GM12878 (cell line): ENCODE data around the gene PIWIL4. TPM values are rescaled to one million over a fixed set of nuclear protein-coding genes. Genes with fewer than 3 reads are reported as not detected.

Experiments
- ATAC-seq: fragments of 200-7000 bp; cut with Tn5 transposase; 3 replicates; pipeline ENCODE4 v1.9.1; 2020; ENCODE audit warnings: mild to moderate bottlenecking, moderate library complexity
- BruUV-seq: library from RNA; stranded (reverse); fragments of 400-500 nt; replicated peaks from 2 replicates; lab custom pipeline; 2021; lab: Mats Ljungman, UMichigan
- CTCF ChIA-PET: fragments of 300-600 bp; sonication (Branson Sonifier 250); formaldehyde crosslinking; extraction: SDS; loops from one replicate; lab custom pipeline; 2021; ENCODE audit warnings: inconsistent platforms; lab: Yijun Ruan, JAX
- POLR2A ChIA-PET: fragments of 350-600 bp; formaldehyde crosslinking; extraction: SDS; loops from one replicate; lab custom pipeline; 2021; ENCODE audit warnings: inconsistent platforms; lab: Charles Lee
- RAD21 ChIA-PET: fragments of 300-600 bp; sonication (Branson Sonifier 250); formaldehyde crosslinking; loops from one replicate; lab custom pipeline; 2023; ENCODE audit warnings: antibody characterized with exemption; ENCODE audit not compliant: unreplicated experiment; lab: Charles Lee
- SMC1A ChIA-PET: fragments of 300-600 bp; sonication (Branson Sonifier 250); formaldehyde crosslinking; loops from one replicate; lab custom pipeline; 2023; ENCODE audit not compliant: unreplicated experiment, uncharacterized antibody; lab: Charles Lee
- DNase-seq: peaks from one replicate; pipeline ENCODE4 v3.0.0-alpha.2; 2011; ENCODE audit warnings: low read depth, low spot score
- FAIRE-seq: peaks from 3 replicates; lab custom pipeline; 2011; peaks lifted over from hg19 to GRCh38; lab: Jason Lieb, UNC
- H2AFZ ChIP-seq: 2 replicates; pipeline ENCODE4 v1.6.0; 2011; ENCODE audit warnings: low read depth, low read length, control low read depth; ENCODE audit not compliant: control insufficient read depth
- H3K27ac ChIP-seq: 2 replicates; pipeline ENCODE4 v1.5.1; 2011; ENCODE audit warnings: control low read depth; ENCODE audit not compliant: control insufficient read depth, insufficient read depth
- H3K27me3 ChIP-seq, 2 experiments: replicated peaks in 1 of 2; 2 replicates each; pipeline versions ENCODE4 v1.6.0 to v1.6.1; 2011; ENCODE audit warnings: low read length in 1 of 2; ENCODE audit not compliant: control insufficient read depth in 2 of 2, insufficient read depth in 2 of 2
- H3K36me3 ChIP-seq, 2 experiments: 2 replicates each; pipeline ENCODE4 v1.5.1; 2011; ENCODE audit warnings: low read length in 1 of 2; ENCODE audit not compliant: control insufficient read depth in 2 of 2, insufficient read depth in 2 of 2
- H3K4me1 ChIP-seq: 2 replicates; pipeline ENCODE4 v1.6.1; 2011; ENCODE audit warnings: mild to moderate bottlenecking, low read length, moderate library complexity, mixed read lengths; ENCODE audit not compliant: control insufficient read depth, insufficient read depth
- H3K4me2 ChIP-seq: 2 replicates; pipeline ENCODE4 v1.6.0; 2011; ENCODE audit warnings: control low read depth; ENCODE audit not compliant: control insufficient read depth, insufficient read depth
- H3K4me3 ChIP-seq: fragments of 200-600 bp; sonication (generic); 2 replicates; pipeline ENCODE4 v1.5.1; 2016
- H3K79me2 ChIP-seq: 2 replicates; pipeline ENCODE4 v1.6.0; 2011; ENCODE audit warnings: low read length; ENCODE audit not compliant: control insufficient read depth, insufficient read depth
- H3K9ac ChIP-seq: 2 replicates; pipeline ENCODE4 v1.8.0; 2011; ENCODE audit warnings: low read length, control low read depth, mixed read lengths; ENCODE audit not compliant: control insufficient read depth, insufficient read depth
- H3K9me3 ChIP-seq: replicated peaks from 3 replicates; pipeline ENCODE4 v1.5.1; 2011; ENCODE audit warnings: mild to moderate bottlenecking, low read length; ENCODE audit not compliant: control insufficient read depth, insufficient read depth
- H4K20me1 ChIP-seq: 2 replicates; pipeline ENCODE4 v1.6.0; 2011; ENCODE audit not compliant: control insufficient read depth, insufficient read depth
- ATF7 ChIP-seq: fragments of 450-650 bp; IDR thresholded peaks from 2 replicates; pipeline ENCODE4 v1.6.1; 2016; ENCODE audit warnings: low read depth, mild to moderate bottlenecking
- BCL11A ChIP-seq: IDR thresholded peaks from 2 replicates; pipeline ENCODE4 v1.6.1; 2011; ENCODE audit warnings: low read depth, low read length
- ESRRA ChIP-seq: IDR thresholded peaks from 2 replicates; pipeline ENCODE4 v1.6.1; 2012; ENCODE audit warnings: mild to moderate bottlenecking, low read length, improper control_type of control experiment
- HDGF ChIP-seq: fragments of 450-650 bp; IDR thresholded peaks from 2 replicates; pipeline ENCODE4 v1.6.1; 2016; ENCODE audit warnings: antibody characterized with exemption
- WGBS: methylation state at CpG from one replicate; pipeline ENCODE4 v1.1.6; 2016; ENCODE audit warnings: low lambda C conversion rate; ENCODE audit not compliant: insufficient replicate concordance, insufficient coverage; ENCODE audit errors: missing lambda C conversion rate; 5-methylcytosine and 5-hydroxymethylcytosine counted together
- in situ Hi-C: fragments of 300-500 bp; cut with MboI; formaldehyde crosslinking; loops from 9 replicates; pipeline ENCODE4 v1.14.3; 2018; ENCODE audit warnings: mixed read lengths
- intact Hi-C: fragments of 100-400 bp; cut with micrococcal nuclease; formaldehyde crosslinking; loops from one replicate; pipeline ENCODE4 v1.14.2; 2022; ENCODE audit not compliant: unreplicated experiment
- polyA plus RNA-seq, 11 experiments: library from polyadenylated mRNA; depleted of rRNA in 4 of 11; unstranded in 6 of 11; stranded (reverse) in 5 of 11; fragments of >200 nt; fragmentation: Nextera tagmentation in 4 of 11; fragmentation: Illumina TruSeq in 1 of 11; extraction: Ambion mirVana in 4 of 11; extraction: Trizol in 1 of 11; gene quantifications; 1 replicate in 1 of 11; 2 replicates in 10 of 11; pipeline versions ENCODE4 v1.2.1 to v1.2.3, GENCODE V29; 2011 to 2016; ENCODE audit warnings: inconsistent platforms in 2 of 11, missing spikeins in 2 of 11, low read depth in 1 of 11
- total RNA-seq, 4 experiments: library from RNA; depleted of rRNA in 3 of 4; stranded (reverse); fragments of >200 nt in 3 of 4; fragmentation: Illumina TruSeq in 1 of 4; extraction: Trizol in 1 of 4; gene quantifications; 2 replicates each; pipeline versions ENCODE4 v1.2.1 to v1.2.3, GENCODE V29; 2013 to 2021
- TF ChIP-seq, protein P1 (sequence below): fragments of 450-650 bp; formaldehyde crosslinking; IDR thresholded peaks from 2 replicates; pipeline ENCODE4 v1.5.0; 2022; ENCODE audit warnings: mild to moderate bottlenecking, missing genetic modification characterization

PIWIL4 gene
- total and polyA plus RNA-seq, 10 of the 15 experiments (the other 5 are each of a cell fraction or from before 2014, with no cell fraction given), result 0.23 to 13.3 (median 0.47) TPM

DNA sequence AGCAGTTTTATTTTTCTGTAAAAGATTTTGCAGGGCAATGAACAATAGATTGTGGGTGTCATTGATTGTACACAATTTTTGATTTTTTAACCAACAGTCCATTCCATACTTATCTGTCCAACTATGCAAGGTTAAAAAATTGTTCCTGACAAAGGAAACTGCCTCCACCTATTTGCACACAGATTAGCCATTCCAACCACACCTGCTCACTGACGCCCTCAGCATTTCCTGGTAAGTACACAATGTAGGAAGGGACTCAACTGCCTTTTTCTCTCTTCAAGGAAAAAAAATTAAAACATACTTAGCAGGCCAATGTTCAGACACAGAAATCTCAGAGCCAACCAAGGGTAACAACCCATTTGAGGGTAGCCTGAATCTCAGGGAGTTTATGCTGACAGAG is 27.7 kb upstream of the PIWIL4 start:
- H3K9ac ChIP-seq, result no peak overlapping the region

More for the DNA sequence above, 27.7 kb upstream of the PIWIL4 start:
- H3K9me3 ChIP-seq, result no peaks in the 10 kb centered on the region
- DNase-seq (no peak), ATAC-seq (no peak), FAIRE-seq (no peak)
- intact Hi-C loops, result no loop called here
- in situ Hi-C loops, result no loop called here
- H2AFZ ChIP-seq, result no peak overlapping the region
- WGBS, result 0% methylated on average over 1 of the region's 1 CpG
- no TSS peak for BruUV-seq
- ChIA-PET POLR2A (no interaction called here), SMC1A (interaction anchor here (0.7 to 2.5 kb wide), 5 partner anchors 45 to 64 kb away, joined by 3 to 7 read pairs (median 3); no protein-coding TSS in a partner anchor), RAD21 (interaction anchor here (1.1 kb wide), 1 partner anchor 57 kb away, joined by 3 read pairs; no protein-coding TSS in a partner anchor), CTCF (interaction anchor here (1.5 to 1.8 kb wide), 2 partner anchors 57 to 64 kb away, joined by 5 read pairs; no protein-coding TSS in a partner anchor)
- no peaks in the 10 kb centered on the region; the same call in none of the 2 replicates for H3K79me2 ChIP-seq
- H3K36me3 ChIP-seq, result no peaks in the 10 kb centered on the region
- no peak overlapping the region for H3K4me2 ChIP-seq
- no peak overlapping the region for H3K27ac ChIP-seq
- no peak overlapping the region for H3K4me3 ChIP-seq
- H3K27me3 ChIP-seq, result no peaks in the 10 kb centered on the region
- no peaks in the 10 kb centered on the region for H4K20me1 ChIP-seq
- TF ChIP-seq ATF7 (no peak), ESRRA (no peak), HDGF (no peak), BCL11A (no peak)
- TF ChIP-seq, protein P1, sequence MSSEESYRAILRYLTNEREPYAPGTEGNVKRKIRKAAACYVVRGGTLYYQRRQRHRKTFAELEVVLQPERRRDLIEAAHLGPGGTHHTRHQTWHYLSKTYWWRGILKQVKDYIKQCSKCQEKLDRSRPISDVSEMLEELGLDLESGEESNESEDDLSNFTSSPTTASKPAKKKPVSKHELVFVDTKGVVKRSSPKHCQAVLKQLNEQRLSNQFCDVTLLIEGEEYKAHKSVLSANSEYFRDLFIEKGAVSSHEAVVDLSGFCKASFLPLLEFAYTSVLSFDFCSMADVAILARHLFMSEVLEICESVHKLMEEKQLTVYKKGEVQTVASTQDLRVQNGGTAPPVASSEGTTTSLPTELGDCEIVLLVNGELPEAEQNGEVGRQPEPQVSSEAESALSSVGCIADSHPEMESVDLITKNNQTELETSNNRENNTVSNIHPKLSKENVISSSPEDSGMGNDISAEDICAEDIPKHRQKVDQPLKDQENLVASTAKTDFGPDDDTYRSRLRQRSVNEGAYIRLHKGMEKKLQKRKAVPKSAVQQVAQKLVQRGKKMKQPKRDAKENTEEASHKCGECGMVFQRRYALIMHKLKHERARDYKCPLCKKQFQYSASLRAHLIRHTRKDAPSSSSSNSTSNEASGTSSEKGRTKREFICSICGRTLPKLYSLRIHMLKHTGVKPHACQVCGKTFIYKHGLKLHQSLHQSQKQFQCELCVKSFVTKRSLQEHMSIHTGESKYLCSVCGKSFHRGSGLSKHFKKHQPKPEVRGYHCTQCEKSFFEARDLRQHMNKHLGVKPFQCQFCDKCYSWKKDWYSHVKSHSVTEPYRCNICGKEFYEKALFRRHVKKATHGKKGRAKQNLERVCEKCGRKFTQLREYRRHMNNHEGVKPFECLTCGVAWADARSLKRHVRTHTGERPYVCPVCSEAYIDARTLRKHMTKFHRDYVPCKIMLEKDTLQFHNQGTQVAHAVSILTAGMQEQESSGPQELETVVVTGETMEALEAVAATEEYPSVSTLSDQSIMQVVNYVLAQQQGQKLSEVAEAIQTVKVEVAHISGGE (CRISPR knock-in tag), result no peak
- H3K4me1 ChIP-seq, result no peaks in the 10 kb centered on the region
